Measurements from ENCODE around the gene CNGB1.

Gene CNGB1

DNA sequence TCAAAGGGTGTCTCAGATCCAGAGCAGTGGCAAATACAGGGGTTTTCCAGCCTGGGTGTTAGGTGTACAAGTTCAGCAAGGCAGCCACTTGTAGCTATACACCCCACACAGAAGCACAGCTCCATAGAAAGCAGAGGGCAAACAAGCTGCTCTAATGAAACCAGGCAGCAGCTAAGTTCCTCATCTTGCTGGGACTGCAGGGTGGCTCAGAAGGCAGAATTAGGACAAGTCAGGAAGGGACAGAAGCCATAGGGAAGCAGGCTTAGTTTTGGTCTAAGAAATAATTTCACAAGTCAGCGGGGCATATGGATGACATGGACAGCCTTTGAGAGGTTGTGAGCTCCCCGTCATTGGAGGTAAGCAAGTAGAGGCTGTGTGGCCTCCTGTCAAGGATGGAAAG, 23.7 kb downstream of the CNGB1 start:
- TF ChIP-seq EP300 (IDR thresholded peaks at IDR 0.05; ENCODE audit: borderline replicate concordance) (no peak), TCF12 (IDR thresholded peaks at IDR 0.05; ENCODE audit: low read depth) (no peak), ZBTB7A (IDR thresholded peaks at IDR 0.05; ENCODE audit: low read depth) (no peak), FOXM1 (IDR thresholded peaks at IDR 0.05; ENCODE audit: borderline replicate concordance, low read depth) (no peak), YY1 (IDR thresholded peaks at IDR 0.05; ENCODE audit: low read depth) (no peak), EGR1 (IDR thresholded peaks at IDR 0.05) (no peak), CREB1 (IDR thresholded peaks at IDR 0.05; ENCODE audit: low read depth) (no peak), TAF1 (IDR thresholded peaks at IDR 0.05; ENCODE audit: low read depth) (no peak)
- TF ChIP-seq, protein P1, sequence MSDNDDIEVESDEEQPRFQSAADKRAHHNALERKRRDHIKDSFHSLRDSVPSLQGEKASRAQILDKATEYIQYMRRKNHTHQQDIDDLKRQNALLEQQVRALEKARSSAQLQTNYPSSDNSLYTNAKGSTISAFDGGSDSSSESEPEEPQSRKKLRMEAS (IDR thresholded peaks at IDR 0.05): no peak
- TF ChIP-seq, protein P2, sequence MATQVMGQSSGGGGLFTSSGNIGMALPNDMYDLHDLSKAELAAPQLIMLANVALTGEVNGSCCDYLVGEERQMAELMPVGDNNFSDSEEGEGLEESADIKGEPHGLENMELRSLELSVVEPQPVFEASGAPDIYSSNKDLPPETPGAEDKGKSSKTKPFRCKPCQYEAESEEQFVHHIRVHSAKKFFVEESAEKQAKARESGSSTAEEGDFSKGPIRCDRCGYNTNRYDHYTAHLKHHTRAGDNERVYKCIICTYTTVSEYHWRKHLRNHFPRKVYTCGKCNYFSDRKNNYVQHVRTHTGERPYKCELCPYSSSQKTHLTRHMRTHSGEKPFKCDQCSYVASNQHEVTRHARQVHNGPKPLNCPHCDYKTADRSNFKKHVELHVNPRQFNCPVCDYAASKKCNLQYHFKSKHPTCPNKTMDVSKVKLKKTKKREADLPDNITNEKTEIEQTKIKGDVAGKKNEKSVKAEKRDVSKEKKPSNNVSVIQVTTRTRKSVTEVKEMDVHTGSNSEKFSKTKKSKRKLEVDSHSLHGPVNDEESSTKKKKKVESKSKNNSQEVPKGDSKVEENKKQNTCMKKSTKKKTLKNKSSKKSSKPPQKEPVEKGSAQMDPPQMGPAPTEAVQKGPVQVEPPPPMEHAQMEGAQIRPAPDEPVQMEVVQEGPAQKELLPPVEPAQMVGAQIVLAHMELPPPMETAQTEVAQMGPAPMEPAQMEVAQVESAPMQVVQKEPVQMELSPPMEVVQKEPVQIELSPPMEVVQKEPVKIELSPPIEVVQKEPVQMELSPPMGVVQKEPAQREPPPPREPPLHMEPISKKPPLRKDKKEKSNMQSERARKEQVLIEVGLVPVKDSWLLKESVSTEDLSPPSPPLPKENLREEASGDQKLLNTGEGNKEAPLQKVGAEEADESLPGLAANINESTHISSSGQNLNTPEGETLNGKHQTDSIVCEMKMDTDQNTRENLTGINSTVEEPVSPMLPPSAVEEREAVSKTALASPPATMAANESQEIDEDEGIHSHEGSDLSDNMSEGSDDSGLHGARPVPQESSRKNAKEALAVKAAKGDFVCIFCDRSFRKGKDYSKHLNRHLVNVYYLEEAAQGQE (IDR thresholded peaks at IDR 0.05; ENCODE audit: low read depth): no peak

DNA sequence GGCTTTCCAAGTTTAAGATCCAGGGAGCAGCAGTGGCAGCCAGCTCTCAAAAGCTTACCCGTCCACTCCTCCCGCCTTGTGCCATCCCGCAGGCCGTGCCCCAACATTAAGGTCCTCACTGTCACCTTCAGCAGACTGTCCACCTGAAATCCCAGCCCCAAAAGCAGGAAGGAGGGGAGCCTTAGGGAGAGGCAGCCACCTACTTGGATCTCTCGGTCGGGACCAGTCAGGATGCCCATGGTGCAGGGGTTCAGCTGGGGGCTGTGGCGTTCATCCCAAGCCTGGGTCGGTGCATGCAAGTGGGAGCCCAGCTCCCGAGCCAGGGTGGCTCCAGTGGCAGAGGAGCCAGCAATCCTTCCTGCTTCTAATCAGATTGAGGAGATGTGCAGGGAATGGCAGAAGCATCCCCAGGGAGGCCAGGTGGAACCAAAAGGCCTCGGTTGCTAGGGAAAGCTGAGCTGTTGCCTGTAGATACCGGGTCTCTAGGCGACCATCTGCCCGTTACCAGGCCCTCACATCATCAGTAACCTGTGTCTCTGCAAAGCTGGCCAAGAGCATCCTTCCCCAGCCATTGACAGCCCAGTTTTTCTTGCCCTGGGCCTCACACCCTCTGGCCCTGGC, 24.6 kb downstream of the CNGB1 start:
- TF ChIP-seq CREB1 (IDR thresholded peaks at IDR 0.05; ENCODE audit: low read depth) (no peak), FOXM1 (IDR thresholded peaks at IDR 0.05; ENCODE audit: borderline replicate concordance, low read depth) (no peak), TCF12 (IDR thresholded peaks at IDR 0.05; ENCODE audit: low read depth) (no peak), YY1 (IDR thresholded peaks at IDR 0.05; ENCODE audit: low read depth) (no peak), NFIC (IDR thresholded peaks at IDR 0.05) (no peak), ZBTB7A (IDR thresholded peaks at IDR 0.05; ENCODE audit: low read depth) (no peak), CEBPB (IDR thresholded peaks at IDR 0.05) (no peak), EGR1 (IDR thresholded peaks at IDR 0.05) (no peak), RAD21 (IDR thresholded peaks at IDR 0.05; ENCODE audit: low read depth) (no peak), TEAD4 (IDR thresholded peaks at IDR 0.05) (no peak), EP300 (IDR thresholded peaks at IDR 0.05; ENCODE audit: borderline replicate concordance) (no peak), TAF1 (IDR thresholded peaks at IDR 0.05; ENCODE audit: low read depth) (no peak)
- TF ChIP-seq, protein P1 (IDR thresholded peaks at IDR 0.05): no peak
- TF ChIP-seq, protein P3, sequence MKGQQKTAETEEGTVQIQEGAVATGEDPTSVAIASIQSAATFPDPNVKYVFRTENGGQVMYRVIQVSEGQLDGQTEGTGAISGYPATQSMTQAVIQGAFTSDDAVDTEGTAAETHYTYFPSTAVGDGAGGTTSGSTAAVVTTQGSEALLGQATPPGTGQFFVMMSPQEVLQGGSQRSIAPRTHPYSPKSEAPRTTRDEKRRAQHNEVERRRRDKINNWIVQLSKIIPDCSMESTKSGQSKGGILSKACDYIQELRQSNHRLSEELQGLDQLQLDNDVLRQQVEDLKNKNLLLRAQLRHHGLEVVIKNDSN (IDR thresholded peaks at IDR 0.05): no peak
- TF ChIP-seq, protein P2 (IDR thresholded peaks at IDR 0.05; ENCODE audit: low read depth): no peak

DNA sequence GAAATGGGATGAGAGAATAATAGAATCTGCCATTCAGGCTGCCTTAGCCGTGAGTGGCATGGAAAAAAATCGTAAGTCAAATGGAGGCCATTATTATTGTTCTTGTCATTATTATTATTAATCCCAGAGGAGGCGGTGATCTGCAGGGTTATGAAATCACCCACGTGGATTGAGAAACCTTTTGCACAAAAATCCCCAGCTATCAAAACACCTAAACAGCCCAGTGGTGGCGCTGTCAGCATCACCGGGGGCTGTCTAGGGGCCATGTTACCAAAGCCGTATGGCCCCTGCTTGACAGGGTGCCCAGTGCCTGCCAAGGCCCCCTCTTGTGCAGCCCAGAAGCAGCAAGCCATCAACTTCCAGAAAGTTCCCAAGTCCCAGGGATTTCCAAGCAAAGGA, 25.2 kb downstream of the CNGB1 start:
- TF ChIP-seq CEBPB (IDR thresholded peaks at IDR 0.05) (peak; percentile 62), TCF12 (IDR thresholded peaks at IDR 0.05; ENCODE audit: low read depth) (no peak)

DNA sequence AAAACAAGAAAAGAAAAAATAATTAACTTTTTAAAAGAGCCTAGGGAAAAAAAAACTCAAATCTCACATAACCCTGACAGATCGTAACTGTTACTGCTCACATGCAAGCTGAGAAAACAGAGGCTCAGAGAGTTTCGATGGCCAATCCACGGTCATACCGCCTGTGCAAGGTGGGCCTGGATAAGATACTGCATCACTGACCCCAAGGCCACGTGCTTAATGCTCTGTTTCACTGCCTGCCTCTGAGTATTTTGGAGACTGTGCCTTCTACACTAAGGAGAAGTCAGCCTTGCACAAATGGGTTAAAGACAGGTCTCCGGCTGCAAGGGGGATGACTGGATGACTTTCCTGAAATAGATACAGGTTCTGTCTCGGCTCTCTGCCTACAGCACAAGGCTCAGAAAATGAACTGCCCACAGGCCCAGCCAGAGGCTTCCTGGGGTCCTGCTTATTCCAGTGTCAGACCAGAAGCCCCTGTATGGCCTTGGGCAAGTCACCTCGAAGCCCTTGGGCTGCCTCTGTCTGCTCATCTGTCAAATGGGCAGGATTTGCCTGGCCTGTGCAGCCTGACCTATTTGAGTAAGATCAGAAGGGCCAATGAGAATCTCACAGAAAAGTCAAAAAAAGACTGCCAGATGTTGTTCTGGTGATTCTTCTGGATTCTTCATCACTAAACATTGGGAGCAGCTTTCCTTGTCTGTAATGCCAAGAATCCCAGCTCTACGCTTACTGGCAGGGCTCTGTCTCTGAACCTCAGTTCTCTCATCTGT, 25.8 kb downstream of the CNGB1 start:
- TF ChIP-seq RAD21 (IDR thresholded peaks at IDR 0.05; ENCODE audit: low read depth) (no peak), EP300 (IDR thresholded peaks at IDR 0.05; ENCODE audit: borderline replicate concordance) (no peak), TAF1 (IDR thresholded peaks at IDR 0.05; ENCODE audit: low read depth) (no peak), ZBTB7A (IDR thresholded peaks at IDR 0.05; ENCODE audit: low read depth) (no peak)
- TF ChIP-seq, protein P3 (IDR thresholded peaks at IDR 0.05): no peak
- TF ChIP-seq, protein P1 (IDR thresholded peaks at IDR 0.05): no peak

DNA sequence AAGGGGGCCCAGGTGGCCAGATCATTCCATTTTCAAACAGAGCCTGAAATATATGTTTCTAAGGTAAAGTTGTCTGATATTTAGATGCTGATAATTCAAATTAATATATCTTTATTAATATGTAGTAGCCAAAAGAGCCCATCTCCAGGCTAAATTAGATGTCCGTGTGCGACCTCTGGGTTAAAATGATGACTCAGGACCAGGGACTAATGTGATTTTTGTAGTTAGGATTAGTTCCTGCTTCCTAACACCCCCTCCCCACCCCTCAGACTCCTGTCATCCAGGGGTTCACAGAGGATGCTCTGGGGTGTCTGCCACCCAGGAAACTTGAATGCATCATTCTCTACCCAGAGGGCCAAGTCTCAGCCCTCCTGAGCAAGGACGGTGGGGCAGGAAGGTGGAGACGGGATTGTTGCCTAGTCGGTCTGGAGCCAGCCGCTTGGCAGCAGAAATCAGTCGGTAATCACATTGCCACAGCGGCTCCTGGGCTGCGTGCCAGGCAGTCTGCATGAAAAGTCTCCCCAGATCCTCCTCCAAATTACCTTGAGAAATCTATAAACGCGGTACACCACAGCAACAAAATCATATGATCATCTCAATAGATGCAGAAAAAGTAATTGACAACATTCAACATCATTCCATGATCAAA, 29.8 kb downstream of the CNGB1 start:
- TF ChIP-seq NFIC (IDR thresholded peaks at IDR 0.05) (peak; percentile 63), TAF1 (IDR thresholded peaks at IDR 0.05; ENCODE audit: low read depth) (no peak)
